ENCODE measurements around the gene CAPN12.

The CAPN12 gene

GRCh38 chr19:38727306-38727867 is 16.9 kb downstream of the CAPN12 start:
- in situ Hi-C loops (cut with MboI; ENCODE audit: low sequenced_read_pairs) = no loop called here

GRCh38 chr19:38726761-38727301 is 17.4 kb downstream of the CAPN12 start:
- in situ Hi-C loops (cut with MboI; ENCODE audit: low sequenced_read_pairs) = no loop called here

- in situ Hi-C loops (cut with MboI; ENCODE audit: low sequenced_read_pairs) = no loop called here
Observed at GRCh38 chr19:38726284-38726673, 18.0 kb downstream of the CAPN12 start.

GRCh38 chr19:38725469-38726283 is 18.6 kb downstream of the CAPN12 start:
- in situ Hi-C loops (cut with MboI; ENCODE audit: low sequenced_read_pairs) = no loop called here

- in situ Hi-C loops (cut with MboI; ENCODE audit: low sequenced_read_pairs) = no loop called here
Observed at GRCh38 chr19:38723990-38724854, 20.1 kb downstream of the CAPN12 start.

GRCh38 chr19:38723606-38723965 is 20.7 kb downstream of the CAPN12 start:
- in situ Hi-C loops (cut with MboI; ENCODE audit: low sequenced_read_pairs) = no loop called here

GRCh38 chr19:38722947-38723605 is 21.2 kb downstream of the CAPN12 start:
- in situ Hi-C loops (cut with MboI; ENCODE audit: low sequenced_read_pairs) = no loop called here

GRCh38 chr19:38721979-38722773 is 22.1 kb downstream of the CAPN12 start:
- in situ Hi-C loops (cut with MboI; ENCODE audit: low sequenced_read_pairs) = no loop called here

- in situ Hi-C loops (cut with MboI; ENCODE audit: low sequenced_read_pairs) = no loop called here
Observed at GRCh38 chr19:38721496-38721895, 22.8 kb downstream of the CAPN12 start.

GRCh38 chr19:38720559-38721236 is 23.6 kb downstream of the CAPN12 start:
- in situ Hi-C loops (cut with MboI; ENCODE audit: low sequenced_read_pairs) = no loop called here

- in situ Hi-C loops (cut with MboI; ENCODE audit: low sequenced_read_pairs) = no loop called here
Observed at GRCh38 chr19:38719761-38720558, 24.3 kb downstream of the CAPN12 start.

GRCh38 chr19:38718747-38719543 is 25.3 kb downstream of the CAPN12 start:
- in situ Hi-C loops (cut with MboI; ENCODE audit: low sequenced_read_pairs) = no loop called here

- in situ Hi-C loops (cut with MboI; ENCODE audit: low sequenced_read_pairs) = no loop called here
Observed at GRCh38 chr19:38717855-38718254, 26.4 kb downstream of the CAPN12 start.

GRCh38 chr19:38717051-38717450 is 27.2 kb downstream of the CAPN12 start:
- in situ Hi-C loops (cut with MboI; ENCODE audit: low sequenced_read_pairs) = no loop called here

GRCh38 chr19:38715555-38715954 is 28.7 kb downstream of the CAPN12 start:
- in situ Hi-C loops (cut with MboI; ENCODE audit: low sequenced_read_pairs) = no loop called here

- in situ Hi-C loops (cut with MboI; ENCODE audit: low sequenced_read_pairs) = no loop called here
Observed at GRCh38 chr19:38714354-38714778, 29.9 kb downstream of the CAPN12 start.

- in situ Hi-C loops (cut with MboI; ENCODE audit: low sequenced_read_pairs) = no loop called here
Observed at GRCh38 chr19:38713865-38714264, 30.4 kb downstream of the CAPN12 start.

GRCh38 chr19:38713227-38713649 is 31.0 kb downstream of the CAPN12 start:
- in situ Hi-C loops (cut with MboI; ENCODE audit: low sequenced_read_pairs) = no loop called here
